ENCODE data around the gene PTPDC1. TPM values are rescaled to one million over a fixed set of nuclear protein-coding genes. Genes with fewer than 3 reads are reported as not detected.
"Not testable (repeated sequence)": the region's sequence is repeated elsewhere in the genome, so short reads cannot be mapped to it uniquely, and the experiment has no call there.

Gene PTPDC1
- total RNA-seq, 1 donor from 2014 or later, result 7.1 TPM

DNA sequence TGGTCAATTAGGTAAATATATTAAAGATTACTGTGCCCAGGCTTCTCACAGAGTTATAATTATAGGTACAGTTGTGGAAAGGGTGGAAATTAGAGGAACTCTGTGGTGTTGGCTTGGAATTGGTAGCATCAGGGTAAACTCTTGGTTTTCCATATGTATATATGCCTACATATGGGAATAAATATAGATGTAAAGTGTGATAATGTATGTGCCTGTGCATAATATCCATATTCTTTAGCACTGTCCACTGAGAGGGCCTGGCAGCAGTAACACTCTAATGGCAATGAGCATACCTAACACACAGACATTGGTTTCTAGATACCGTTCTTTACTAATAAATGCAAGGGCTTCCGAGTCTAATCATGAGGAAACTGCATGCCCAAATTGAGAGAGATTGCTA lies 4.0 kb upstream of the PTPDC1 start:
- H3K27ac Mint-ChIP-seq, result no peak overlapping the region
- no peaks in the 10 kb centered on the region for H3K36me3 Mint-ChIP-seq (ENCODE audit: low read depth)
- no peaks in the 10 kb centered on the region for H3K9me3 Mint-ChIP-seq
- intact Hi-C loops (cut with micrococcal nuclease), result no loop called here
- DNase-seq (ENCODE audit: low spot score), result no peak
- H3K4me1 Mint-ChIP-seq (ENCODE audit: low read depth), result peaks cover 16% of the 10 kb centered on the region
- no peaks in the 10 kb centered on the region for H3K27me3 Mint-ChIP-seq (ENCODE audit: low read depth)
- no peak overlapping the region for H3K4me3 Mint-ChIP-seq (ENCODE audit: low read depth)

DNA sequence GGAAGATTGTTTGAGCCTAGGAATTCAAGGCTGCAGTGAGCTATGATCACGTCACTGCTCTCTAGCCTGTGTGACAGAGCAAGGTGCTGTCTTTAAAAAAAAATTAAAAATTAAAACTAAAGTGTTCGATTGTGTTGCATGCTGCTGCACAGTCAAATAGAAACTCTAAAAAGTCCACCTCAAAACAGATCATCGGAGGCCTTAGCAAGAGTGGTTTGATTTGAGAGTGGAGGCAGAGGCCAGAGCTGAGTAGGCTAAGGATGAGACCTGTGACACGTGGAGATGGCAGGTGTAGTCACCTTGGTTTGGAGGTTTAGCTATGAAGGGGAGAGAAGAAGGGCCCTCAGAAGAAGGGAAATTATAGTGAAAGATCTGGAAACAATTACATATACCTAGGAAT lies 2.8 kb upstream of the PTPDC1 start:
- Mint-ChIP-seq H3K36me3 (ENCODE audit: low read depth) (no peaks in the 10 kb centered on the region), H3K27ac (no peak overlapping the region), H3K9me3 (no peaks in the 10 kb centered on the region), H3K4me3 (ENCODE audit: low read depth) (no peak overlapping the region), H3K27me3 (ENCODE audit: low read depth) (no peaks in the 10 kb centered on the region), H3K4me1 (ENCODE audit: low read depth) (peaks cover 16% of the 10 kb centered on the region)
- intact Hi-C loops (cut with micrococcal nuclease), result no loop called here
- DNase-seq (ENCODE audit: low spot score), result no peak

DNA sequence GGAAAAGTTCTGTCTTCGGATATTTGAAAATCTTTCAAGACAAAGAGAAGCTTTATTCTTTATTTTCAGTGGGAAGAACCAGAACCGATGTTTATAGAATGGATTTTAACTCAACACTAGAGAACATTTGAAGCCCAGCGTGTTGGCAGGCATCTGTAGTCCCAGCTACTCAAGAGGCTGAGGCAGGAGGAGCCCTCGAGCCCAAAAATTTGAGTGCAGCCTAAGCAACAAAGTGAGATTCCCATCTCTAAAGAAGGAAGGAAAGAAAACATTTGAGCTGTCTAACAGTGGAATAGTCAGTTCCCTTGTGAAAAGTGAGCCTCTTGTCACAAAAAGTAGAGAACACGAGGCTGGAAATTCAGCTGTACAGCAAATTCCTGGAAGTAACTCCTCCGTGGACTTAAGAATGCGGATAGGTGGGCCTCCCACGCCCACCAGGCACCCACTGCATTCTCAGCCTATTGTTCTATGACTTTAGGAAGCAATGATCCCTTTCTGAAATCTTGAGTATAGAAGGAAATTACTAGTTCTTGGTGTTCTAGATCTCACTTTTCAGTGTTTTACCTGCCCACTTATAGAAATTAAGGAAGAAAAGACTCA lies 2.3 kb upstream of the PTPDC1 start:
- H3K27me3 Mint-ChIP-seq (ENCODE audit: low read depth), result no peaks in the 10 kb centered on the region
- intact Hi-C loops (cut with micrococcal nuclease), result no loop called here
- H3K36me3 Mint-ChIP-seq (ENCODE audit: low read depth), result no peaks in the 10 kb centered on the region
- peaks cover 16% of the 10 kb centered on the region for H3K4me1 Mint-ChIP-seq (ENCODE audit: low read depth)
- no peak overlapping the region for H3K4me3 Mint-ChIP-seq (ENCODE audit: low read depth)
- H3K9me3 Mint-ChIP-seq, result no peaks in the 10 kb centered on the region
- no peak for DNase-seq (ENCODE audit: low spot score)
- no peak overlapping the region for H3K27ac Mint-ChIP-seq

DNA sequence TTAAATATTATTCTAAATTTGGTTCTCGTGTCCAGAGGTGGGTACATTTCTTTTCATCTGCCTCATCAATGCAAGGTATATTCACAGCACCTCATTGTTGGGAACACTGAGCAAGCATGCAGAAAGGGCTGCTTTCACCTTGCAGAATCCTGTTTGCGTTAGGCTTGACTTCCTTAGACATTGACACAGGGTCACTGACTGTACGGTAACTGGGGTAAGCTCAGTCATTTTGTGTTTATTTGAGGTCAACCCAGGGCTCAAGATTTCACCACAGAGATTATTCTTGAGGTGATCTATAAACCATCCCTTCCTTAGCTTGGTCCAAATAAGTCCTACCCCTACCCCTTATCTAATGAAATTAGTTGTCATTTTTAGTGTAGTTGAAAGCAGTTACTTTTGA lies 1.7 kb upstream of the PTPDC1 start:
- no peak for DNase-seq (ENCODE audit: low spot score)
- Mint-ChIP-seq H3K36me3 (ENCODE audit: low read depth) (no peaks in the 10 kb centered on the region), H3K4me1 (ENCODE audit: low read depth) (peaks cover 16% of the 10 kb centered on the region), H3K4me3 (ENCODE audit: low read depth) (no peak overlapping the region), H3K27me3 (ENCODE audit: low read depth) (no peaks in the 10 kb centered on the region), H3K9me3 (no peaks in the 10 kb centered on the region), H3K27ac (no peak overlapping the region)
- intact Hi-C loops (cut with micrococcal nuclease), result no loop called here

DNA sequence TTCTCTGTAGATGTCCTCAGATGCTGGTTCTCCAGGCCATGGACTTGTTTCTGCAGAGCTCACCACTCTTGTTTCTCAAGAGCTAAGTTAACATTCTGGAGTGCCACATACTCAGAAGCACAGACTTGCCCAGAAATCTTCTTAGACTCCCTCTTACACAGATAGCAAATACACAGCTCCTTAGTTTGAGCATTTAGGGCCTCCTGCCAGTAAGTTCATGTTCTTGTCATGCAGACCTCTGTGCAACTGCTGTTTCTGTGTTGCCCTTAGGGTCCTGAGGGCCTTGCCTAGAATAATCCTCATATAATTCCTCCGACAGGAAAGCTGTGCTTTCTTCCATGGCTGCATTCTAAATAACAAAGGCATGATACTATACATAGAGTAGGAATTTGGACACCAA lies 1.3 kb upstream of the PTPDC1 start:
- no peaks in the 10 kb centered on the region for H3K27me3 Mint-ChIP-seq (ENCODE audit: low read depth)
- no peak for DNase-seq (ENCODE audit: low spot score)
- H3K4me1 Mint-ChIP-seq (ENCODE audit: low read depth), result peaks cover 16% of the 10 kb centered on the region
- H3K27ac Mint-ChIP-seq, result no peak overlapping the region
- no peaks in the 10 kb centered on the region for H3K9me3 Mint-ChIP-seq
- no peaks in the 10 kb centered on the region for H3K36me3 Mint-ChIP-seq (ENCODE audit: low read depth)
- H3K4me3 Mint-ChIP-seq (ENCODE audit: low read depth), result no peak overlapping the region
- intact Hi-C loops (cut with micrococcal nuclease), result no loop called here

DNA sequence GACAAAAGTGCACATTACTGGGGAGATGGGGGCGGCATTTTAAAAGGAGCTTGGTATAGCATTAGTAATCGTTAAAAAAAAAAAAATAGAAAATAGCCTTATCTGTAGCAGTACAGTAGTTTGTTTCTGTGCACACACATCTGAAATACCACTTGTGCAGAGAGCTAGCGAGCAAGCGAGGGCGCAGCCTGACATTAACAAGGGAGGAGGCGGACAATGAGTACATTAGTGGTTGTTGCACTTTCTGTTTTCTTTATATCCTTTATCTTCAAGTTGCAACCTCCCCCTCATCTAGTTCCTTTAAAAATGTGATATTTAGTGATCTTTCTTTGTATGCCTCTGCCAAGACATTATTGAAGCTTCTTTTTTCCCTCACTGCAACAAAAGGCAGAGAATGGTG lies 880 bp upstream of the PTPDC1 start:
- Mint-ChIP-seq H3K36me3 (ENCODE audit: low read depth) (no peaks in the 10 kb centered on the region), H3K27me3 (ENCODE audit: low read depth) (no peaks in the 10 kb centered on the region), H3K4me3 (ENCODE audit: low read depth) (no peak overlapping the region), H3K27ac (no peak overlapping the region), H3K9me3 (no peaks in the 10 kb centered on the region), H3K4me1 (ENCODE audit: low read depth) (peaks cover 16% of the 10 kb centered on the region)
- no peak for DNase-seq (ENCODE audit: low spot score)
- intact Hi-C loops (cut with micrococcal nuclease), result no loop called here

DNA sequence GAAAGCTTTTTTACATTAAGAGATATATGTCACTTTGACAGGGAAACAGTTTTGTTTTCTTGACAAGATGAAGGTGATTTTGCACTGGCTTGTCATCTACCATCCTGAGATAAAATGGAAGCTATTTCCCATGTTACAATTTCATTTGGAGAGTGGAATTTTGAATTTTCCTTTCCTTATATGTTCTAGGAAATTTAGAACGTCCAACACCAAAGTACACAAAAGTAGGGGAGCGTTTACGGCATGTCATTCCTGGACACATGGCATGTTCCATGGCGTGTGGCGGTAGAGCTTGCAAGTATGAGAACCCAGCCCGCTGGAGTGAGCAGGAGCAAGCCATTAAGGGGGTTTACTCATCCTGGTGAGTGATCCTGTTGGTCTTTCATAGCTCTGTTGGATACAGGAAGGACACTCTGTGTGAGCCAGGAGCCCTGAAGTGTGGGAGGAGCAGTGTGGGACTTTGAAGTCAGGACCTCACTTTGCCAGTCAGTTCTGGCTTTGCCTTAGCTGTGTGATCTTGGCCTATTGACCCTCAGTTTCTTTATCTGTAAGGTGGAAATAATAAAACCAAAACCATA lies 887 bp downstream of the PTPDC1 start:
- Mint-ChIP-seq H3K27ac (no peak overlapping the region), H3K27me3 (ENCODE audit: low read depth) (no peaks in the 10 kb centered on the region), H3K36me3 (ENCODE audit: low read depth) (no peaks in the 10 kb centered on the region), H3K9me3 (no peaks in the 10 kb centered on the region), H3K4me3 (ENCODE audit: low read depth) (no peak overlapping the region), H3K4me1 (ENCODE audit: low read depth) (peaks cover 16% of the 10 kb centered on the region)
- intact Hi-C loops (cut with micrococcal nuclease), result no loop called here
- no peak for DNase-seq (ENCODE audit: low spot score)

DNA sequence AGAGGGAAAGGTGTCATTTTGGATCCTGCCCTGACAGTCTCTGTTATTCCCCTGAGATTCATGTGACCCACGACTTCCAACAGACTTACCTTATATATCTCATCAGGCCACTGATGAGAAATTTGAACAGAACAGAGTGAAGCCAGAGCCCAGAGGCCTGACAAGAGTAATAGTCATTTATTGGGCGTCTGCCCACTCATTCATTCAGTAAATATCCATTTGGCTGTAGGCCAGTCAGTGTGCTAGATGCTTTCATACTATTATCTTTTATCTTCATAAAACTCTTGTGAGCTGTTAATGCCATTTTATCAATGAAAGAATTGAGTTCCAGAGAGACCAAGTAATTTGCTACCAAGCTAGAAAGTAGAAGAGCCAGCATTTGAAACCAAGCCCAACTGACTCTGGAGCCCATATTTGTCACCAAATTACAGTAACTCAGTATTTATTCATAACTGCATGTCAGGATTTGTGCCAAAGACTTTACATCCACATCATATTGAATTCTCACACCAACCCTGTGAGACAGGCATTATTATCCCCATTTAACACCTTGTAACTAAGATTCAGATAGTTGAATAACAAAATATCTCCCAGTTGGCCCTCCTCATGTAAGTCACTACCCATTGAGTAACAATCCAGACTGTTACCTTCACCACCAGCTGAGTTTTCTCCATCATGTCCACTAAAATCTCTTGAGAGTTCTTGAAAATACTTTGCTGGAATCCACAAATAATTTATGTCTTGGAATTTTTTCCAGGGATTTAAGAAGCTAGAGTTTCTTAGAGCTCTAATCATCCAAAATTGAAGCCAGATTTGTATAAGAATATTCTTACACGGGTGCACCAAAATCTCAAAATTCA lies 2.5 kb downstream of the PTPDC1 start:
- H3K36me3 Mint-ChIP-seq (ENCODE audit: low read depth), result no peaks in the 10 kb centered on the region
- H3K27ac Mint-ChIP-seq, result no peak overlapping the region
- intact Hi-C loops (cut with micrococcal nuclease), result no loop called here
- no peaks in the 10 kb centered on the region for H3K27me3 Mint-ChIP-seq (ENCODE audit: low read depth)
- peaks cover 14% of the 10 kb centered on the region for H3K4me1 Mint-ChIP-seq (ENCODE audit: low read depth)
- no peaks in the 10 kb centered on the region for H3K9me3 Mint-ChIP-seq
- H3K4me3 Mint-ChIP-seq (ENCODE audit: low read depth), result no peak overlapping the region
- DNase-seq (ENCODE audit: low spot score), result no peak

DNA sequence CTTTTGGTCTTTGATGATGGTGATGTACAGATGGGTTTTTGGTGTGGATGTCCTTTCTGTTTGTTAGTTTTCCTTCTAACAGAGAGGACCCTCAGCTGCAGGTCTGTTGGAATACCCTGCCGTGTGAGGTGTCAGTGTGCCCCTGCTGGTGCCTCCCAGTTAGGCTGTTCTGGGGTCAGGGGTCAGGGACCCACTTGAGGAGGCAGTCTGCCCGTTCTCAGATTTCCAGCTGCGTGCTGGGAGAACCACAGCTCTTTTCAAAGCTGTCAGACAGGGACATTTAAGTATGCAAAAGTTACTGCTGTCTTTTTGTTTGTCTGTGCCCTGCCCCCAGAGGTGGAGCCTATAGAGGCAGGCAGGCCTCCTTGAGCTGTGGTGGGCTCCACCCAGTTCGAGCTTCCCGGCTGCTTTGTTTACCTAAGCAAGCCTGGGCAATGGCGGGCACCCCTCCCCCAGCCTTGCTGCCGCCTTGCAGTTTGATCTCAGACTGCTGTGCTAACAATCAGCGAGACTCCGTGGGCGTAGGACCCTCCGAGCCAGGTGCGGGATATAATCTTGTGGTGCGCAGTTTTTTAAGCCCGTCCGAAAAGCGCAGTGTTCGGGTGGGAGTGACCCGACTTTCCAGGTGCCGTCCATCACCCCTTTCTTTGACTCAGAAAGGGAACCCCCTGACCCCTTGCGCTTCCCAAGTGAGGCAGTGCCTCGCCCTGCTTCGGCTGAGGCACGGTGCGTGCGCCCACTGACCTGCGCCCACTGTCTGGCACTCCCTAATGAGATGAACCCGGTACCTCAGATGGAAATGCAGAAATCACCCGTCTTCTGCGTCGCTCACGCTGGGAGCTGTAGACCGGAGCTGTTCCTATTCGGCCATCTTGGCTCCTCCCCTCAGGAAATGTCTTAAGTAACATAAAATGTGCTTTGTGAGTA lies 10.2 kb downstream of the PTPDC1 start:
- DNase-seq (ENCODE audit: low spot score); H3K27ac Mint-ChIP-seq; intact Hi-C loops (cut with micrococcal nuclease): not testable (repeated sequence)

DNA sequence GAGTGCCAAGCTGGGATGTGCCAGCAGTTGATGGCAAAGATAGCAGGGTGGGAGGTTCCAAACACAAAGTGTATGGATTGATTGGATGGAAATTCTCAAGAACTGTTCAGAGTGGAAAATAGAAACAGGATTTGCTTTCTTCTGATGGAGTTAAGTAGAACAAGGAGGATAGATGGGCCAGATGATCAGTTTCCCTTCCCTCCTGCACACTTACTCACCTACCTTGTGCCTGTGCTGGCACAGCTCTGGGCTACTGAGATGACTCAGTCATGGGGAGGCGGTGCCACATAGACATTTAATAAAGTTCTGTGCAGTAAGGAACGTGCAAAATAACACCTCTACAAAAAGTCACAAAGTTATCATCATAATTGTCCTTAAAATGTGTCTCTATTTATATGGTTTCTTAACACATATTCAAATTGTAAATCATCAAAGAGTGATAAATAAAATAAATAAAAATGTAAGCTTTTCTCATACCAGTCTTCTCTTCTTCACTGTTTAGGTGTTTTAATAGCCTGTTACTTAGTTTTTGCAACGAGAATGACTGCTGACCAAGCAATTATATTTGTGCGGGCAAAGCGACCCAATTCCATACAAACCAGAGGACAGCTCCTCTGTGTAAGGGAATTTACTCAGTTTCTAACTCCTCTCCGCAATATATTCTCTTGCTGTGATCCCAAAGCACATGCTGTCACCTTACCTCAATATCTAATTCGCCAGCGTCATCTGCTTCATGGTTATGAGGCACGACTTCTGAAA lies 12.7 kb downstream of the PTPDC1 start:
- Mint-ChIP-seq H3K9me3 (no peaks in the 10 kb centered on the region), H3K27ac (no peak overlapping the region), H3K4me1 (ENCODE audit: low read depth) (peaks cover 8% of the 10 kb centered on the region), H3K36me3 (ENCODE audit: low read depth) (no peaks in the 10 kb centered on the region), H3K27me3 (ENCODE audit: low read depth) (no peaks in the 10 kb centered on the region), H3K4me3 (ENCODE audit: low read depth) (no peak overlapping the region)
- DNase-seq (ENCODE audit: low spot score), result no peak
- intact Hi-C loops (cut with micrococcal nuclease), result no loop called here

More for the DNA sequence above, 10.2 kb downstream of the PTPDC1 start:
- not testable (repeated sequence) for H3K4me3 Mint-ChIP-seq (ENCODE audit: low read depth); H3K27me3 Mint-ChIP-seq (ENCODE audit: low read depth); H3K4me1 Mint-ChIP-seq (ENCODE audit: low read depth); H3K9me3 Mint-ChIP-seq; H3K36me3 Mint-ChIP-seq (ENCODE audit: low read depth)

DNA sequence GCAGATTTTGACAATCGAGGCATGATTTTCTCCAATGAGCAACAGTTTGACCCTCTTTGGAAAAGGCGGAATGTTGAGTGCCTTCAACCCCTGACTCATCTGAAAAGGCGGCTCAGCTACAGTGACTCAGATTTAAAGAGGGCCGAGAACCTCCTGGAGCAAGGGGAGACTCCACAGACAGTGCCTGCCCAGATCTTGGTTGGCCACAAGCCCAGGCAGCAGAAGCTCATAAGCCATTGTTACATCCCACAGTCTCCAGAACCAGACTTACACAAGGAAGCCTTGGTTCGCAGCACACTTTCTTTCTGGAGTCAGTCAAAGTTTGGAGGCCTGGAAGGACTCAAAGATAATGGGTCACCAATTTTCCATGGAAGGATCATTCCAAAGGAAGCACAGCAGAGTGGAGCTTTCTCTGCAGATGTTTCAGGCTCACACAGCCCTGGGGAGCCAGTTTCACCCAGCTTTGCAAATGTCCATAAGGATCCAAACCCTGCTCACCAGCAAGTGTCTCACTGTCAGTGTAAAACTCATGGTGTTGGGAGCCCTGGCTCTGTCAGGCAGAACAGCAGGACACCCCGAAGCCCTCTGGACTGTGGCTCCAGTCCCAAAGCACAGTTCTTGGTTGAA lies 13.6 kb downstream of the PTPDC1 start:
- Mint-ChIP-seq H3K4me3 (ENCODE audit: low read depth) (no peak overlapping the region), H3K36me3 (ENCODE audit: low read depth) (peaks cover 2% of the 10 kb centered on the region), H3K27me3 (ENCODE audit: low read depth) (no peaks in the 10 kb centered on the region), H3K27ac (no peak overlapping the region), H3K9me3 (no peaks in the 10 kb centered on the region), H3K4me1 (ENCODE audit: low read depth) (peaks cover 8% of the 10 kb centered on the region)
- no peak for DNase-seq (ENCODE audit: low spot score)
- intact Hi-C loops (cut with micrococcal nuclease), result no loop called here

Measured in activated T-helper 2 cell treated with anti-CD3 and anti-CD28 coated beads, Interferon-gamma antibody, Interleukin-2, Interleukin-4, amounts not matched to agents 10 μg/mL and 5 μg/mL and 100 μg/mL, durations not matched to agents 14 hours and 24 hours and 36 hours (primary cell).